GM18951 (cell line): ENCODE results near the gene UPP2.

Experiments
- POLR2A ChIP-seq: IDR thresholded peaks from 4 replicates; pipeline ENCODE4 v1.6.1; 2011; ENCODE audit warnings: mild to moderate bottlenecking; ENCODE audit not compliant: insufficient read length, insufficient read depth; ENCODE audit errors: extremely low read depth
- in situ Hi-C: fragments of 300-500 bp; cut with MboI; formaldehyde crosslinking; loops from one replicate; pipeline ENCODE4 v1.12.0; 2022; ENCODE audit warnings: low sequenced_read_pairs, mixed read lengths, inconsistent platforms; ENCODE audit not compliant: unreplicated experiment

The UPP2 gene

DNA sequence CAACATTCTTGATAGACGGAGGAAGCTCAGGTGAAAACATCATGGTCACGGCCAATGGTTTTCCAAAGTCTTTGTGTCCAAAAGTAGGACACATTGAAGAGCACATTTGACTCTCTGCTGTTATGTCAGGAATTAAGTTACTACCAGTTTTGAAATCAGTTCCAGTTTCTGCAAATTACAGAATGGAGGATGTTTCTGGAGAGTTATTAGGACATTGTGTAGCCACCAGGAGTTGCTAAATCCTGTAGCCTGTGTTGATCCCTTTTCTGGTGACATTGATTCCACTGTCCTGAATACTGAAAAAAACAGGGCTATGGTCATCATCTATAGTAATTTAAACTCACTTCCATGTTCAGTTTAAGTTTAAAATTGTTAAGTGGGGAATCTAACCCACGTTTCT, 15.3 kb downstream of the UPP2 start:
- no peak for TF ChIP-seq POLR2A
- in situ Hi-C loops: no loop called here

- no peak for TF ChIP-seq POLR2A
- in situ Hi-C loops: no loop called here
Measured at GRCh38 chr2:158120102-158120501, 18.4 kb downstream of the UPP2 start.

DNA sequence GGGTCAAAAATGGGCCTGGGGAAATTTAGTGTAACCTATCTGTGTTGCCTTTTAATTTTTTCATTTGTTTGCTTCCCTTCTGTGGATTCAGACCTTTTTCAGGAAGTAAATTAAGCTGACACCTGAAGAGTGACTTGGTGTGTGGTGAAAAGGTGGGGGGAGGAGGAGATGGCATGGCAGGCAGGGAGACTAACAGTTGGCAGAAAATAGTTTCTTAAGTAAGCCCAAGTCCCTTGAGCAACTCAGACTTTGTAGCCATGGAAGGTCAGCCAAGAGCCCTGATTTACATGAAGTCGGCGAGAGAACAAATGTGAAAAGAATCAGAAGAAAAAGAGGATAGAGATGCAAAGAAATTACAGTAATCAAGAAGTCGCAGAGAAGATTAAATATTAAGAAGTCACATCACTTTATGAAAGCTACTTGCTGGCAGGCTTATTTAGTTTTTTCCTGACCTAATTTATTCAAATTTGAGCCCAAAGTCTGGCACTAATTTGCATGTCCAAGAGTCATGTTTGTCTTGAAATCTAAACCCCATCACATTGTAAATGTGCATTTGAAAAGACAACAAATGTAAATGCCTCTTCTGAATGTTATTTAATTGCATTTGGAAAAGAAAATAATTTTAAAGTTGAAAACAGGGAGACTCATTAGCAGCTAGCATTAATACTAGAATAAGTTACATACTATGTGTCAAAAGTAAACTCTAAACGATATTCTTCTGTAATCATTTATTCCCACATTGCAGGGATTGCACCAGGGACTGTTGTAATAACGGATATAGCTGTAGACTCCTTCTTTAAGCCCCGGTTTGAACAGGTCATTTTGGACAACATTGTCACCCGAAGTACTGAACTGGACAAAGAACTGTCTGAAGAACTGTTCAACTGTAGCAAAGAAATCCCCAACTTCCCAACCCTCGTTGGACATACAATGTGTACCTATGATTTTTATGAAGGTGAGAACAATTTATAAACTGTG, 19.3 kb downstream of the UPP2 start:
- TF ChIP-seq POLR2A: no peak
- in situ Hi-C loops: no loop called here

DNA sequence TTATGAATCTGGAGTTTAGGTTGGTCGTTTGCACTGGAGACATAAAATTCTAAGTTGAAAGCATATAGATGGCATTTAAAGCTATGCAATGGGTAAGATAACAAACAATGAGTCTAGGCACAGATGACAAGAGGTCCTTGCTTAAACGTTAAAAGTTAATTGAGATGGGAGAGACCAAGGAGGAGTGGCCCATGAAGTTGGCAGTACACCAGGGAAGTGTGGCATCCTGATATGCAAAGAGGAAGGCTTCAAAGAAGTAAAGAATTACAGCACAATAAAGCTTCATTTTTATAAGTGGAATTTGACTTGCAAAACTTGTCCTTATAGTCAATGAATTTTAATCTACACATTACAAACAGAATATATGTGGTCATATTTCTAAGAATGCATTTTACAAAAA, 23.2 kb downstream of the UPP2 start:
- in situ Hi-C loops: no loop called here
- TF ChIP-seq POLR2A: no peak

GRCh38 chr2:158125756-158126498, 24.3 kb downstream of the UPP2 start:
- no peak for TF ChIP-seq POLR2A
- in situ Hi-C loops: no loop called here

- in situ Hi-C loops: no loop called here
- TF ChIP-seq POLR2A: no peak
Measured at GRCh38 chr2:158127380-158127804, 25.7 kb downstream of the UPP2 start.

DNA sequence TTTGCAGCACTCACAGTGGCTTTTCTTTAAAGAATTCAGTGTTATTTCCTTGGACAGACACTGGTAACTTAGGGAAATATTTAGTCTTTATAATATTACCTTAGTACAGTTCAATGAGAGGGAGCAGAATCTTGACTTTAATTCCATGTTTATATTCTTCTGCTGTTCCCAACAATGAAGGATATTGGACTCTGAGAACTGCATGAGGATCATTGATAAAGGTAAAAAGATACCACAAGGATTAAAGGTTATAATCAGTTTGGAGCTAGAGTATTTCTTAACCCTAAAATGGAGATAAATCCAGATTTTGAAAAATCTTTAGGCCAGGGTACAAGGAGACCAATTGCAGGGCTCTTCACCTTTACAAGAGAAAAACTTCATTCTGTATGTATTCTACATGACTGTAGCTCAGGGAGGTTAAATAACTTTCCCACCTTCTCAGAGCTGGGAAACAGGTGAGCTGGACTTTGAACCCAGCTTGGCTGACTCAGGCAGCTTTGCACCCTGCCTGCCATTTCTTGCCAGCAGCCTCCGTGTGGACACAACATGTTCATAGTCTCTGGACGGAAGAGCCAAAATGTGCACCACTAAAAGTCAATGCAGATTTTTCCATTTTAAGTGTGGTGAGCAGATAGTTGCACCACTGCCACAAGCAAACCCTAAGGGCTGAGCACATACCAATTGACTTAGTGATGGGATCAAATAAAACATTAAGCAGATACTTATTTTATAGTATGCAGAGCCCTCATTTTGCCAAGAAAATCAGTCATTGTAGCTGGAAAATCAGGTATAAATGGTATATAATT, 26.7 kb downstream of the UPP2 start:
- in situ Hi-C loops: no loop called here
- no peak for TF ChIP-seq POLR2A

DNA sequence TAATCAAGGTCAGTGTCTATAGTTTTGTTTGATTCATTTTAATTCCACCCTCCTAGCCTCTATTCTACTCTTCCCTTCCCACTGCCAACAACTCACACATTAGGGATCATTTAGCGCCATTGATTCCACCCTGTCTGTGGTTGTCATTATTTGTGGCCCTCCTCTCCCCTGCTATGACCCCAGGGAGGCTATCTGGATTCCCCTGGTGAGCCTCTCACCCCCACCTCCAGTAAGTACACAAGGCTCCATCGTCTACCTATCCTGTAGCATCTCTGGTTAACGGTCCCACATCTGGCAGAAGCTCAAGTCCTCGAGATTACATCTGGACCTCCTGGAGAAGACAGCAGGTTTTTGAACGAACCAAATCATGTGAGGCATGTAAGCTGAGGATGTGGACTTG, 27.4 kb downstream of the UPP2 start:
- in situ Hi-C loops: no loop called here
- TF ChIP-seq POLR2A: no peak

DNA sequence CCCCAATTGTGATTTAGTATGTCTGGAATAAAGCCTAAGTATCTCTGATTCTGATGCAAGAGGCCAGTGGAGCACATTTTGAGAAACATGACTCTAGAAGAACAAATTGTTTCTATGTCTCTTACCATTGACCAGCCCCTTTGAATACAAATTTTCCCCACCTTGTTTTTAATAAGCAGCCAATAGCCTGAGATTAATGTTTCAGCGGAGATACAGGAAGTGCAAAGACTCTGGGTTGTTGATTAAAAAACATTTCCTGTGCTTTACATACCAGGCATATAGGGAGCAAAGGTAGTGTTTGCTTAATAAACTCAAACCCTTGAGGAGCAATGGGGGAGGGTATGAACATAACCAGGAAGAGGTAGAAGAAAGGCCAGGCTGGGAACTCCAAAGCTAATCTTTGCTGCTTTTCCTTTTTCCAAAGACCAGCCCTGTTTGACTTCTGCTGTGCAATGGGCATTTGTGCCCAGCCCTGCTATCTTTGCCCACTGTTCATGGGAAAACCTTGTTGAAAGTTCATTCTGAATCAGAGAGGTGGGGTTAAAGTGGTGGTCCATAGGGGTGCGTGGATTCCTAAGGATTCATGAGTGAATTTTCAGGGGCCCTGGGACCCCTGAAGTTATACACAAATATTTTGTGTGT, 29.3 kb downstream of the UPP2 start:
- TF ChIP-seq POLR2A: no peak
- in situ Hi-C loops: no loop called here

- TF ChIP-seq POLR2A: no peak
- in situ Hi-C loops: no loop called here
Measured at GRCh38 chr2:158131483-158131912, 29.8 kb downstream of the UPP2 start.

GRCh38 chr2:158131919-158132566, 30.4 kb downstream of the UPP2 start:
- in situ Hi-C loops: no loop called here
- no peak for TF ChIP-seq POLR2A

GRCh38 chr2:158134055-158134454, 32.4 kb downstream of the UPP2 start:
- no peak for TF ChIP-seq POLR2A
- in situ Hi-C loops: no loop called here
